Cerebellar cortex (tissue), 1 donor: Measurements from ENCODE around the gene ZNF628.

Source experiments
- DNase-seq: peaks from one replicate; pipeline ENCODE4 v3.0.0-alpha.2; 2015; ENCODE audit warnings: low spot score

The ZNF628 gene

GRCh38 chr19:55451163-55451964, 25.1 kb upstream of the ZNF628 start:
- DNase-seq: no peak

- DNase-seq: peak; percentile 62
Observed at GRCh38 chr19:55451965-55452748, 24.3 kb upstream of the ZNF628 start.

- peak; percentile 96 for DNase-seq
Observed at GRCh38 chr19:55452749-55453346, 23.6 kb upstream of the ZNF628 start.

GRCh38 chr19:55453511-55454260, 22.7 kb upstream of the ZNF628 start:
- no peak for DNase-seq

- DNase-seq: peak; percentile 62
Observed at GRCh38 chr19:55454787-55455243, 21.6 kb upstream of the ZNF628 start.

- no peak for DNase-seq
Observed at GRCh38 chr19:55455576-55456235, 20.7 kb upstream of the ZNF628 start.

GRCh38 chr19:55456347-55456746, 20.1 kb upstream of the ZNF628 start:
- no peak for DNase-seq

GRCh38 chr19:55457683-55458457, 18.5 kb upstream of the ZNF628 start:
- no peak for DNase-seq

GRCh38 chr19:55459551-55459949, 16.9 kb upstream of the ZNF628 start:
- DNase-seq: no peak

- no peak for DNase-seq
Observed at GRCh38 chr19:55459950-55460657, 16.3 kb upstream of the ZNF628 start.

GRCh38 chr19:55460670-55461258, 15.7 kb upstream of the ZNF628 start:
- peak; percentile 81 for DNase-seq

- DNase-seq: peak; percentile 100
Observed at GRCh38 chr19:55461259-55461973, 15.0 kb upstream of the ZNF628 start, which contains the start of gene ISOC2. Gene ISOC2, minus strand, starts transcription at chr19:55461642. Its CDS starts 5,156 bp downstream, at chr19:55456486.

GRCh38 chr19:55461974-55462626, 14.3 kb upstream of the ZNF628 start:
- no peak for DNase-seq

- no peak for DNase-seq
Observed at GRCh38 chr19:55462722-55463121, 13.7 kb upstream of the ZNF628 start.

- no peak for DNase-seq
Observed at GRCh38 chr19:55463583-55464031, 12.8 kb upstream of the ZNF628 start.

- no peak for DNase-seq
Observed at GRCh38 chr19:55464039-55464661, 12.3 kb upstream of the ZNF628 start.

GRCh38 chr19:55464662-55465054, 11.8 kb upstream of the ZNF628 start, which contains the start of gene C19orf85:
Gene C19orf85, minus strand, starts transcription at chr19:55464751. Its CDS starts 197 bp downstream, at chr19:55464554.
- DNase-seq: no peak
